ENCODE measurements around the gene IGFBPL1.

Gene IGFBPL1

GRCh38 chr9:38417003-38417945, 7.0 kb downstream of the IGFBPL1 start:
- H3K27me3 ChIP-seq (ENCODE audit: control insufficient read depth, low read length): no peaks in the 10 kb centered on the region
- no peaks in the 10 kb centered on the region for H3K79me2 ChIP-seq (ENCODE audit: control insufficient read depth, low read length)
- no peaks in the 10 kb centered on the region for H3K9me3 ChIP-seq (ENCODE audit: control insufficient read depth, insufficient read depth, low read length)
- H3K36me3 ChIP-seq (ENCODE audit: control insufficient read depth, low read length): no peaks in the 10 kb centered on the region
- H3K27ac ChIP-seq (ENCODE audit: low read depth, low read length): no peak overlapping the region
- H3K4me3 ChIP-seq (ENCODE audit: low read length): no peak overlapping the region
- TF ChIP-seq CTCF (IDR thresholded peaks at IDR 0.05; ENCODE audit: low read depth, low read length, poor library complexity, severe bottlenecking) (peak; percentile 80), EZH2phosphoT487 (IDR thresholded peaks at IDR 0.05; ENCODE audit: borderline replicate concordance, low read length) (no peak)
- H3K4me2 ChIP-seq (ENCODE audit: low read length): no peak overlapping the region
- no peaks in the 10 kb centered on the region for H3F3A ChIP-seq (ENCODE audit: control insufficient read depth, insufficient read depth)
- no peaks in the 10 kb centered on the region for H3K9me2 ChIP-seq (replicated peaks; ENCODE audit: control insufficient read depth, low read length)
- H3K4me1 ChIP-seq (ENCODE audit: control insufficient read depth, low read length): peaks cover 7% of the 10 kb centered on the region
- H4K20me1 ChIP-seq (ENCODE audit: control insufficient read depth, insufficient read depth, low read depth, low read length): no peaks in the 10 kb centered on the region

GRCh38 chr9:38416461-38416860, 7.8 kb downstream of the IGFBPL1 start:
- no peak for TF ChIP-seq CTCF (IDR thresholded peaks at IDR 0.05; ENCODE audit: low read depth, low read length, poor library complexity, severe bottlenecking)
- TF ChIP-seq EZH2phosphoT487 (IDR thresholded peaks at IDR 0.05; ENCODE audit: borderline replicate concordance, low read length): no peak
- H3K27ac ChIP-seq (ENCODE audit: low read depth, low read length): no peak overlapping the region

GRCh38 chr9:38415856-38416255, 8.4 kb downstream of the IGFBPL1 start:
- H4K20me1 ChIP-seq (ENCODE audit: control insufficient read depth, insufficient read depth, low read depth, low read length): no peaks in the 10 kb centered on the region
- H3K27ac ChIP-seq (ENCODE audit: low read depth, low read length): no peak overlapping the region
- H3K4me3 ChIP-seq (ENCODE audit: low read length): no peak overlapping the region
- no peaks in the 10 kb centered on the region for H3K9me3 ChIP-seq (ENCODE audit: control insufficient read depth, insufficient read depth, low read length)
- H3K4me1 ChIP-seq (ENCODE audit: control insufficient read depth, low read length): peaks cover 7% of the 10 kb centered on the region
- H3K36me3 ChIP-seq (ENCODE audit: control insufficient read depth, low read length): no peaks in the 10 kb centered on the region
- no peaks in the 10 kb centered on the region for H3K79me2 ChIP-seq (ENCODE audit: control insufficient read depth, low read length)
- no peak for TF ChIP-seq CTCF (IDR thresholded peaks at IDR 0.05; ENCODE audit: low read depth, low read length, poor library complexity, severe bottlenecking)
- TF ChIP-seq EZH2phosphoT487 (IDR thresholded peaks at IDR 0.05; ENCODE audit: borderline replicate concordance, low read length): no peak
- no peaks in the 10 kb centered on the region for H3F3A ChIP-seq (ENCODE audit: control insufficient read depth, insufficient read depth)
- no peak overlapping the region for H3K4me2 ChIP-seq (ENCODE audit: low read length)
- H3K27me3 ChIP-seq (ENCODE audit: control insufficient read depth, low read length): 0 out of 2 replicates have a peak, but pooled peaks cover under 1% of the 10 kb centered on the region
- H3K9me2 ChIP-seq (replicated peaks; ENCODE audit: control insufficient read depth, low read length): no peaks in the 10 kb centered on the region

More at GRCh38 chr9:38416461-38416860, 7.8 kb downstream of the IGFBPL1 start:
- Histone ChIP-seq H4K20me1 (ENCODE audit: control insufficient read depth, insufficient read depth, low read depth, low read length) (no peaks in the 10 kb centered on the region), H3K9me3 (ENCODE audit: control insufficient read depth, insufficient read depth, low read length) (no peaks in the 10 kb centered on the region), H3K4me1 (ENCODE audit: control insufficient read depth, low read length) (peaks cover 7% of the 10 kb centered on the region), H3K9me2 (replicated peaks; ENCODE audit: control insufficient read depth, low read length) (no peaks in the 10 kb centered on the region), H3K79me2 (ENCODE audit: control insufficient read depth, low read length) (no peaks in the 10 kb centered on the region), H3K4me3 (ENCODE audit: low read length) (no peak overlapping the region), H3K36me3 (ENCODE audit: control insufficient read depth, low read length) (no peaks in the 10 kb centered on the region), H3K4me2 (ENCODE audit: low read length) (no peak overlapping the region), H3K27me3 (ENCODE audit: control insufficient read depth, low read length) (no peaks in the 10 kb centered on the region), H3F3A (ENCODE audit: control insufficient read depth, insufficient read depth) (no peaks in the 10 kb centered on the region)
